Activated CD8-positive, alpha-beta T cell treated with anti-CD3 and anti-CD28 coated beads for 36 hours (primary cell): ENCODE results near the gene IFT27. TPM values are rescaled to one million over a fixed set of nuclear protein-coding genes. Genes with fewer than 3 reads are reported as not detected.

ENCODE experiments used
- ATAC-seq: fragments of 200-7000 bp; cut with Tn5 transposase; one replicate; pipeline ENCODE4 v1.10.0; 2021; ENCODE audit warnings: mild to moderate bottlenecking, moderate library complexity
- CTCF ChIA-PET: fragments of 350-600 bp; sonication (Branson Sonifier 250); formaldehyde crosslinking; loops from one replicate; lab custom pipeline; 2021; ENCODE audit warnings: antibody characterized with exemption; lab: Charles Lee
- POLR2A ChIA-PET: fragments of 350-600 bp; sonication (Branson Sonifier 250); formaldehyde crosslinking; loops from one replicate; lab custom pipeline; 2021; ENCODE audit warnings: antibody characterized with exemption; lab: Charles Lee
- DNase-seq: peaks from one replicate; pipeline ENCODE4 v3.0.0-alpha.2; 2020
- H3K27ac Mint-ChIP-seq: one replicate; pipeline ENCODE4 v1.8.0; 2021; ENCODE audit warnings: mild to moderate bottlenecking, mixed read lengths
- H3K27me3 Mint-ChIP-seq: one replicate; pipeline ENCODE4 v1.8.0; 2021; ENCODE audit warnings: mixed read lengths
- H3K36me3 Mint-ChIP-seq: one replicate; pipeline ENCODE4 v1.8.0; 2021; ENCODE audit warnings: low read depth, mixed read lengths
- H3K4me1 Mint-ChIP-seq: one replicate; pipeline ENCODE4 v1.8.0; 2021; ENCODE audit warnings: low read depth, mixed read lengths
- H3K4me3 Mint-ChIP-seq: one replicate; pipeline ENCODE4 v1.8.0; 2021; ENCODE audit warnings: mild to moderate bottlenecking, moderate library complexity, mixed read lengths
- H3K9me3 Mint-ChIP-seq: one replicate; pipeline ENCODE4 v1.8.0; 2021; ENCODE audit warnings: mixed read lengths
- CTCF ChIP-seq: fragments of 200-600 bp; IDR thresholded peaks from one replicate; pipeline ENCODE4 v1.8.0; 2022; ENCODE audit warnings: antibody characterized with exemption, mild to moderate bottlenecking
- intact Hi-C: fragments of 100-400 bp; cut with micrococcal nuclease; formaldehyde crosslinking; loops from one replicate; pipeline ENCODE4 v1.10.0; 2022
- total RNA-seq, 2 experiments: library from RNA; stranded (reverse); gene quantifications; one replicate each; pipeline ENCODE4 v1.2.3, GENCODE V29; 2021

IFT27 gene
- total RNA-seq, 2 experiments from 2014 or later, result 20.0 to 21.9 TPM

- CTCF ChIA-PET, result interaction anchor here (1.3 kb wide), 1 partner anchor 58 kb away, joined by 4 read pairs; no protein-coding TSS in a partner anchor
- no peak for DNase-seq
- Mint-ChIP-seq H3K36me3 (no peaks in the 10 kb centered on the region), H3K9me3 (no peaks in the 10 kb centered on the region), H3K27ac (no peak overlapping the region), H3K4me3 (no peak overlapping the region), H3K27me3 (peaks cover under 1% of the 10 kb centered on the region), H3K4me1 (no peaks in the 10 kb centered on the region)
- POLR2A ChIA-PET, result no interaction called here
- intact Hi-C loops, result no loop called here
- no peak for ATAC-seq
- no peak for TF ChIP-seq CTCF
These were observed 22.2 kb upstream of the IFT27 start for GRCh38 chr22:36797911-36798673.

GRCh38 chr22:36797374-36797773 lies 21.5 kb upstream of the IFT27 start:
- no peak for TF ChIP-seq CTCF
- ATAC-seq (no peak), DNase-seq (no peak)
- Mint-ChIP-seq H3K27ac (no peak overlapping the region), H3K4me3 (no peak overlapping the region), H3K9me3 (no peaks in the 10 kb centered on the region), H3K27me3 (no peaks in the 10 kb centered on the region), H3K4me1 (no peaks in the 10 kb centered on the region), H3K36me3 (no peaks in the 10 kb centered on the region)
- POLR2A ChIA-PET, result interaction anchor here (1.4 kb wide), 1 partner anchor 29 kb away, joined by 3 read pairs; no protein-coding TSS in a partner anchor
- CTCF ChIA-PET, result interaction anchor here (1.3 kb wide), 1 partner anchor 59 kb away, joined by 4 read pairs; no protein-coding TSS in a partner anchor
- intact Hi-C loops, result no loop called here

GRCh38 chr22:36796552-36797175 lies 20.7 kb upstream of the IFT27 start:
- no peak overlapping the region for H3K4me3 Mint-ChIP-seq
- no peak for DNase-seq
- ChIA-PET POLR2A (interaction anchor here (1.4 kb wide), 1 partner anchor 30 kb away, joined by 3 read pairs; no protein-coding TSS in a partner anchor), CTCF (no interaction called here)
- H3K27me3 Mint-ChIP-seq, result no peaks in the 10 kb centered on the region
- no peak overlapping the region for H3K27ac Mint-ChIP-seq
- no peak for TF ChIP-seq CTCF
- intact Hi-C loops, result no loop called here
- H3K9me3 Mint-ChIP-seq, result no peaks in the 10 kb centered on the region
- H3K36me3 Mint-ChIP-seq, result no peaks in the 10 kb centered on the region
- no peaks in the 10 kb centered on the region for H3K4me1 Mint-ChIP-seq
- no peak for ATAC-seq

GRCh38 chr22:36795633-36796032 lies 19.7 kb upstream of the IFT27 start:
- no peak for ATAC-seq
- intact Hi-C loops, result no loop called here
- no peak for TF ChIP-seq CTCF
- Mint-ChIP-seq H3K27ac (no peak overlapping the region), H3K9me3 (no peaks in the 10 kb centered on the region), H3K36me3 (no peaks in the 10 kb centered on the region), H3K4me3 (no peak overlapping the region), H3K4me1 (peaks cover 2% of the 10 kb centered on the region), H3K27me3 (no peaks in the 10 kb centered on the region)
- ChIA-PET CTCF (interaction anchor here (1.1 to 1.3 kb wide), 2 partner anchors 39 to 60 kb away, joined by 4 to 6 read pairs; no protein-coding TSS in a partner anchor), POLR2A (no interaction called here)
- no peak for DNase-seq

GRCh38 chr22:36790648-36791047 lies 14.7 kb upstream of the IFT27 start:
- POLR2A ChIA-PET, result no interaction called here
- no peak overlapping the region for H3K27ac Mint-ChIP-seq
- no peak overlapping the region for H3K4me3 Mint-ChIP-seq
- no peak for TF ChIP-seq CTCF
- peak; percentile 68 for DNase-seq
- no peaks in the 10 kb centered on the region for H3K36me3 Mint-ChIP-seq
- peaks cover 4% of the 10 kb centered on the region for H3K4me1 Mint-ChIP-seq
- CTCF ChIA-PET, result interaction anchor here (1.5 kb wide), 1 partner anchor 186 kb away, joined by 4 read pairs; no protein-coding TSS in a partner anchor
- H3K9me3 Mint-ChIP-seq, result no peaks in the 10 kb centered on the region
- intact Hi-C loops, result no loop called here
- H3K27me3 Mint-ChIP-seq, result no peaks in the 10 kb centered on the region
- ATAC-seq, result peak; percentile 99
